HCT116 (cell line): ENCODE data around the gene RHOBTB1. TPM values are rescaled to one million over a fixed set of nuclear protein-coding genes. Genes with fewer than 3 reads are reported as not detected.

Experiments used
- ATAC-seq: fragments of 200-7000 bp; cut with Tn5 transposase; 2 replicates; pipeline ENCODE4 v1.9.1; 2020; ENCODE audit warnings: mild to moderate bottlenecking, moderate library complexity
- BruUV-seq: library from RNA; stranded (reverse); fragments of 400-500 nt; replicated peaks from 2 replicates; lab custom pipeline; 2021; lab: Mats Ljungman, UMichigan
- CTCF ChIA-PET: fragments of 300-600 bp; sonication (Branson Sonifier 250); formaldehyde crosslinking; loops from one replicate; lab custom pipeline; 2021; ENCODE audit warnings: antibody characterized with exemption; lab: Charles Lee
- POLR2A ChIA-PET: fragments of 300-600, 350-600 bp; sonication (Branson Sonifier 250); formaldehyde crosslinking; loops from one replicate; lab custom pipeline; 2021; ENCODE audit warnings: antibody characterized with exemption; lab: Charles Lee
- RAD21 ChIA-PET, 2 experiments: fragments of 300-600 bp; sonication (Branson Sonifier 250); formaldehyde crosslinking; loops; one replicate each; lab custom pipeline; 2023; ENCODE audit warnings: low total read pairs in 2 of 2; ENCODE audit not compliant: uncharacterized antibody in 2 of 2, unreplicated experiment in 2 of 2, low non-redundant PET in 1 of 2; lab: Charles Lee
- DNase-seq: peaks from one replicate; pipeline ENCODE4 v3.0.0-alpha.2; 2010; ENCODE audit warnings: low read depth, low spot score
- H2AFZ ChIP-seq: fragments of 200-600 bp; shearing (Covaris generic), sonication (generic); 2 replicates; pipeline ENCODE4 v1.6.1; 2017; ENCODE audit warnings: low read depth, mixed run types, mixed read lengths, antibody characterized with exemption, low read length; ENCODE audit not compliant: poor library complexity, severe bottlenecking
- H3K27ac ChIP-seq: 2 replicates; pipeline ENCODE4 v1.5.1; 2012; ENCODE audit warnings: low read depth, low read length
- H3K27me3 ChIP-seq: fragments of 200-600 bp; sonication (generic); 2 replicates; pipeline ENCODE4 v1.6.1; 2016; ENCODE audit warnings: mixed run types, low read length, mixed read lengths; ENCODE audit not compliant: insufficient read depth
- H3K36me3 ChIP-seq, 2 experiments: fragments of 200-500 bp in 1 of 2; fragments of 200-600 bp in 1 of 2; sonication (Bioruptor generic) in 1 of 2; sonication (generic) in 1 of 2; 2 replicates each; pipeline versions ENCODE4 v1.5.1 to v1.6.1; 2014 to 2016; ENCODE audit warnings: low read length in 2 of 2, inconsistent platforms in 1 of 2, mixed read lengths in 1 of 2, mixed run types in 1 of 2; ENCODE audit not compliant: insufficient read depth in 2 of 2, control insufficient read depth in 1 of 2
- H3K4me1 ChIP-seq, 2 experiments: fragments of 200-600 bp in 1 of 2; sonication (generic) in 1 of 2; 2 replicates each; pipeline versions ENCODE4 v1.5.1 to v1.6.1; 2012 to 2017; ENCODE audit warnings: low read length in 2 of 2, inconsistent platforms in 1 of 2, mild to moderate bottlenecking in 1 of 2, mixed read lengths in 1 of 2, mixed run types in 1 of 2, moderate library complexity in 1 of 2; ENCODE audit not compliant: insufficient read depth in 2 of 2, control insufficient read depth in 1 of 2
- H3K4me2 ChIP-seq: fragments of 200-600 bp; sonication (generic); 2 replicates; pipeline ENCODE4 v1.6.1; 2017; ENCODE audit warnings: mixed run types, low read length, mixed read lengths
- H3K4me3 ChIP-seq, 2 experiments: fragments of 200-600 bp in 1 of 2; sonication (generic) in 1 of 2; replicated peaks in 1 of 2; 2 replicates each; pipeline ENCODE4 v1.5.1; 2011 to 2016; ENCODE audit warnings: low read length in 2 of 2, control low read depth in 1 of 2, low read depth in 1 of 2, mild to moderate bottlenecking in 1 of 2, mixed read lengths in 1 of 2, mixed run types in 1 of 2
- H3K79me2 ChIP-seq: fragments of 200-600 bp; sonication (generic); 2 replicates; pipeline ENCODE4 v1.6.1; 2017; ENCODE audit warnings: mild to moderate bottlenecking, mixed run types, low read length, moderate library complexity, mixed read lengths; ENCODE audit not compliant: insufficient read depth
- H3K9ac ChIP-seq: fragments of 200-600 bp; sonication (generic); 2 replicates; pipeline ENCODE4 v1.6.1; 2016; ENCODE audit warnings: low read length, mixed read lengths
- H3K9me2 ChIP-seq: fragments of 200-600 bp; sonication (generic), shearing (Covaris generic); 2 replicates; pipeline ENCODE4 v1.6.1; 2017; ENCODE audit warnings: mixed run types, mild to moderate bottlenecking, moderate library complexity; ENCODE audit not compliant: insufficient read depth
- H3K9me3 ChIP-seq, 2 experiments: fragments of 200-500 bp in 1 of 2; fragments of 200-600 bp in 1 of 2; sonication (Bioruptor generic) in 1 of 2; sonication (generic) in 1 of 2; 2 replicates each; pipeline ENCODE4 v1.6.1; 2014 to 2017; ENCODE audit warnings: low read length in 2 of 2, mixed read lengths in 2 of 2, inconsistent platforms in 1 of 2, low read depth in 1 of 2, mild to moderate bottlenecking in 1 of 2, mixed run types in 1 of 2, moderate library complexity in 1 of 2; ENCODE audit not compliant: control insufficient read depth in 1 of 2, insufficient read depth in 1 of 2
- H4K20me1 ChIP-seq: fragments of 200-600 bp; sonication (generic), shearing (Covaris generic); 2 replicates; pipeline ENCODE4 v1.6.1; 2017; ENCODE audit warnings: mixed run types, mild to moderate bottlenecking, moderate library complexity; ENCODE audit not compliant: insufficient read depth
- CBX3 ChIP-seq: IDR thresholded peaks from 2 replicates; pipeline ENCODE4 v1.6.1; 2012; ENCODE audit warnings: low read depth
- EZH2 ChIP-seq: fragments of 200-600 bp; sonication (generic); IDR thresholded peaks from 2 replicates; pipeline ENCODE4 v1.6.1; 2017; ENCODE audit warnings: antibody characterized with exemption, mixed run types
- EZH2phosphoT487 ChIP-seq: fragments of 200-600 bp; IDR thresholded peaks from 2 replicates; pipeline ENCODE4 v1.6.1; 2018; ENCODE audit warnings: antibody characterized with exemption, borderline replicate concordance
- POLR2A ChIP-seq: IDR thresholded peaks from 2 replicates; pipeline ENCODE4 v1.7.0; 2011; ENCODE audit warnings: borderline replicate concordance; ENCODE audit not compliant: insufficient read depth, insufficient read length; ENCODE audit errors: extremely low read depth
- POLR2AphosphoS5 ChIP-seq: IDR thresholded peaks from 2 replicates; pipeline ENCODE4 v1.6.1; 2011; ENCODE audit warnings: mild to moderate bottlenecking, low read depth, low read length, moderate library complexity
- SIN3A ChIP-seq: IDR thresholded peaks from 2 replicates; pipeline ENCODE4 v1.6.1; 2012; ENCODE audit warnings: low read depth
- SRF ChIP-seq: IDR thresholded peaks from 2 replicates; pipeline ENCODE4 v1.6.1; 2012; ENCODE audit warnings: low read depth
- ZNF274 ChIP-seq: fragments of 200-500 bp; sonication (Bioruptor generic); IDR thresholded peaks from 2 replicates; pipeline ENCODE4 v1.6.1; 2014; ENCODE audit warnings: mild to moderate bottlenecking, low read depth, low read length, inconsistent platforms
- intact Hi-C: fragments of 100-400 bp; cut with micrococcal nuclease; formaldehyde crosslinking; loops from 2 replicates; pipeline ENCODE4 v1.10.0; 2022
- total RNA-seq: library from RNA; stranded (reverse); gene quantifications from one replicate; pipeline ENCODE4 v1.2.1, GENCODE V29; 2021; ENCODE audit not compliant: unreplicated experiment
- TF ChIP-seq, protein P1 (sequence below): IDR thresholded peaks from 2 replicates; pipeline ENCODE4 v1.6.1; 2011; ENCODE audit warnings: mild to moderate bottlenecking, low read length, moderate library complexity; ENCODE audit not compliant: insufficient replicate concordance; ENCODE audit errors: extremely low read depth
- TF ChIP-seq, protein P2 (sequence below): IDR thresholded peaks from 2 replicates; pipeline ENCODE4 v1.6.1; 2012; ENCODE audit warnings: low read depth

The RHOBTB1 gene
- total RNA-seq, 1 experiment from 2014 or later: 1.6 TPM

DNA sequence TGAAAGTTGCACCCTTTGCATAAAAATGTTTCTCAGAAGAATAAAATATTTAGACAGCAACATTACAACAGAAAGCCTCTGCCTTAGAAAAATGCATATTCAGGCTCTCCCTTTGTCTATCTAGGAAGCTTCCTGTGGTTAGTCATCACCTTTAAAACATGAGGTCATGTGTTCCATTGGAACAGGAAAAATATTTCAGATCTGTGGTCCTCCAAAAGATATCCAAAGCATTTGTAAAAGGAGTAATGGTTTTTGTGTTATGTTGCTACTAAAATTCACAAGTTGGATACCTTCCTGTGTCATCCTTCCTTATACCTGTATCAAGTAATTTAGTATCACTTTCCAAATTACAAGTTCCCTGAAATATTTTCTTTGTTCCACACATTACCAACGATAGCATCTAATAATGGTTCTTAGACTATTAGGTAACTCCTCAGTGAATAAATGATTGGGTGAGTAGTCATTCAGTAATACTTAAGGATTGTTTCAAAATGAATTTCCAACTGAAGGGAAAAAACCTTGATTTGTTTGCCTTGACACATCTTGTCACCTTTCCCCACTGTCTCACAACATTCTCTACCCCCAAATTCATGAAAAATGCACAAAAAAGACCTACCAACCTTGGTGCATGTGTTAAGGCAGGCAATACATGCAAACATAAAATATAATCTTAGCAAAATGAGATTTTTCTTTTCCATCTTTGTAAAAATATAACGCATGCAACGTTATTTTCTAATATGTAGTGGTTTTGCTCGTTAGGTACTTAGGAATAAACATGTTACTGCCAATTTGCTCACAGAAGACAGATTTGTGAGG lies 19.7 kb upstream of the RHOBTB1 start:
- TF ChIP-seq POLR2A: no peak
- no peak for TF ChIP-seq EZH2
- no peak for TF ChIP-seq POLR2AphosphoS5
- TF ChIP-seq EZH2phosphoT487: no peak
- TF ChIP-seq, protein P1, sequence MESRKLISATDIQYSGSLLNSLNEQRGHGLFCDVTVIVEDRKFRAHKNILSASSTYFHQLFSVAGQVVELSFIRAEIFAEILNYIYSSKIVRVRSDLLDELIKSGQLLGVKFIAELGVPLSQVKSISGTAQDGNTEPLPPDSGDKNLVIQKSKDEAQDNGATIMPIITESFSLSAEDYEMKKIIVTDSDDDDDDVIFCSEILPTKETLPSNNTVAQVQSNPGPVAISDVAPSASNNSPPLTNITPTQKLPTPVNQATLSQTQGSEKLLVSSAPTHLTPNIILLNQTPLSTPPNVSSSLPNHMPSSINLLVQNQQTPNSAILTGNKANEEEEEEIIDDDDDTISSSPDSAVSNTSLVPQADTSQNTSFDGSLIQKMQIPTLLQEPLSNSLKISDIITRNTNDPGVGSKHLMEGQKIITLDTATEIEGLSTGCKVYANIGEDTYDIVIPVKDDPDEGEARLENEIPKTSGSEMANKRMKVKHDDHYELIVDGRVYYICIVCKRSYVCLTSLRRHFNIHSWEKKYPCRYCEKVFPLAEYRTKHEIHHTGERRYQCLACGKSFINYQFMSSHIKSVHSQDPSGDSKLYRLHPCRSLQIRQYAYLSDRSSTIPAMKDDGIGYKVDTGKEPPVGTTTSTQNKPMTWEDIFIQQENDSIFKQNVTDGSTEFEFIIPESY: no peak
- TF ChIP-seq, protein P2, sequence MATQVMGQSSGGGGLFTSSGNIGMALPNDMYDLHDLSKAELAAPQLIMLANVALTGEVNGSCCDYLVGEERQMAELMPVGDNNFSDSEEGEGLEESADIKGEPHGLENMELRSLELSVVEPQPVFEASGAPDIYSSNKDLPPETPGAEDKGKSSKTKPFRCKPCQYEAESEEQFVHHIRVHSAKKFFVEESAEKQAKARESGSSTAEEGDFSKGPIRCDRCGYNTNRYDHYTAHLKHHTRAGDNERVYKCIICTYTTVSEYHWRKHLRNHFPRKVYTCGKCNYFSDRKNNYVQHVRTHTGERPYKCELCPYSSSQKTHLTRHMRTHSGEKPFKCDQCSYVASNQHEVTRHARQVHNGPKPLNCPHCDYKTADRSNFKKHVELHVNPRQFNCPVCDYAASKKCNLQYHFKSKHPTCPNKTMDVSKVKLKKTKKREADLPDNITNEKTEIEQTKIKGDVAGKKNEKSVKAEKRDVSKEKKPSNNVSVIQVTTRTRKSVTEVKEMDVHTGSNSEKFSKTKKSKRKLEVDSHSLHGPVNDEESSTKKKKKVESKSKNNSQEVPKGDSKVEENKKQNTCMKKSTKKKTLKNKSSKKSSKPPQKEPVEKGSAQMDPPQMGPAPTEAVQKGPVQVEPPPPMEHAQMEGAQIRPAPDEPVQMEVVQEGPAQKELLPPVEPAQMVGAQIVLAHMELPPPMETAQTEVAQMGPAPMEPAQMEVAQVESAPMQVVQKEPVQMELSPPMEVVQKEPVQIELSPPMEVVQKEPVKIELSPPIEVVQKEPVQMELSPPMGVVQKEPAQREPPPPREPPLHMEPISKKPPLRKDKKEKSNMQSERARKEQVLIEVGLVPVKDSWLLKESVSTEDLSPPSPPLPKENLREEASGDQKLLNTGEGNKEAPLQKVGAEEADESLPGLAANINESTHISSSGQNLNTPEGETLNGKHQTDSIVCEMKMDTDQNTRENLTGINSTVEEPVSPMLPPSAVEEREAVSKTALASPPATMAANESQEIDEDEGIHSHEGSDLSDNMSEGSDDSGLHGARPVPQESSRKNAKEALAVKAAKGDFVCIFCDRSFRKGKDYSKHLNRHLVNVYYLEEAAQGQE: no peak
- no peak for TF ChIP-seq SIN3A
- no peak for TF ChIP-seq ZNF274
- no peak for TF ChIP-seq SRF
- TF ChIP-seq CBX3: no peak
- BruUV-seq: no TSS peak
- peak; percentile 20; the same call in 1 of the 2 replicates for ATAC-seq
- Histone ChIP-seq H3K4me3 (no peak overlapping the region), H3K4me2 (peak overlapping the region; percentile 62), H3K27ac (no peak overlapping the region), H3K36me3 (no peaks in the 10 kb centered on the region), H3K27me3 (no peaks in the 10 kb centered on the region), H3K9ac (no peak overlapping the region), H3K4me1 (peaks cover 0 to 24% of the 10 kb centered on the region in 2 experiments; a peak in 3 of 4 replicates), H4K20me1 (no peaks in the 10 kb centered on the region), H3K9me2 (no peaks in the 10 kb centered on the region), H3K79me2 (no peaks in the 10 kb centered on the region), H3K9me3 (no peaks in the 10 kb centered on the region), H2AFZ (peak overlapping the region; percentile 98)
- ChIA-PET POLR2A (no interaction called here), CTCF (interaction anchor here (0.8 to 1.7 kb wide), 5 partner anchors 11 to 147 kb away, joined by 3 to 12 read pairs (median 7); no protein-coding TSS in a partner anchor), RAD21 (interaction anchor here in 1 of 2 experiments (0.9 kb wide), 1 partner anchor 320 kb away, joined by 3 read pairs; no protein-coding TSS in a partner anchor)
- intact Hi-C loops: loop anchor here (2.0 to 10.0 kb wide), 2 partner anchors 147 to 529 kb away; no protein-coding TSS in a partner anchor
- no peak for DNase-seq
